Mesenchymal stem cell (in vitro differentiated cells and primary cell): Measurements from ENCODE around the gene MAPK4.

Experiments
- DNase-seq: peaks from one replicate; pipeline ENCODE4 v3.0.0-alpha.2; 2013
- H2AFZ ChIP-seq: one replicate; pipeline ENCODE4 v1.6.1; 2013; ENCODE audit warnings: low read depth, mild to moderate bottlenecking, control low read depth, inconsistent platforms, low read length, moderate library complexity
- H2AK5ac ChIP-seq: 2 replicates; pipeline ENCODE4 v1.6.1; 2013; ENCODE audit warnings: low read length, moderate library complexity, mild to moderate bottlenecking, inconsistent platforms; ENCODE audit not compliant: severe bottlenecking
- H2BK120ac ChIP-seq: one replicate; pipeline ENCODE4 v1.6.1; 2013; ENCODE audit warnings: low read depth, mild to moderate bottlenecking, inconsistent platforms, low read length, moderate library complexity
- H2BK12ac ChIP-seq, 2 experiments: one replicate each; pipeline ENCODE4 v1.6.1; 2013; ENCODE audit warnings: inconsistent platforms in 2 of 2, low read length in 2 of 2, mild to moderate bottlenecking in 2 of 2, moderate library complexity in 2 of 2, control low read depth in 1 of 2
- H2BK15ac ChIP-seq: one replicate; pipeline ENCODE4 v1.6.1; 2013; ENCODE audit warnings: mild to moderate bottlenecking, low read depth, inconsistent platforms; ENCODE audit not compliant: poor library complexity, severe bottlenecking
- H2BK5ac ChIP-seq: 2 replicates; pipeline ENCODE4 v1.6.1; 2013; ENCODE audit warnings: low read depth, mild to moderate bottlenecking, low read length, control low read depth, inconsistent platforms; ENCODE audit not compliant: poor library complexity, severe bottlenecking
- H3K14ac ChIP-seq, 2 experiments: one replicate each; pipeline ENCODE4 v1.6.1; 2013; ENCODE audit warnings: inconsistent platforms in 2 of 2, low read length in 2 of 2, control low read depth in 1 of 2, mild to moderate bottlenecking in 1 of 2, moderate library complexity in 1 of 2
- H3K18ac ChIP-seq, 2 experiments: one replicate each; pipeline ENCODE4 v1.6.1; 2013; ENCODE audit warnings: inconsistent platforms in 2 of 2, low read length in 2 of 2, control low read depth in 1 of 2, low read depth in 1 of 2, mild to moderate bottlenecking in 1 of 2
- H3K23ac ChIP-seq, 2 experiments: one replicate each; pipeline ENCODE4 v1.6.1; 2013; ENCODE audit warnings: inconsistent platforms in 2 of 2, low read length in 2 of 2, mild to moderate bottlenecking in 2 of 2, moderate library complexity in 2 of 2, control low read depth in 1 of 2
- H3K27ac ChIP-seq: 2 replicates; pipeline ENCODE4 v1.5.1; 2013; ENCODE audit warnings: mild to moderate bottlenecking, moderate library complexity, low read length, control low read depth, inconsistent platforms; ENCODE audit not compliant: poor library complexity, severe bottlenecking
- H3K27me3 ChIP-seq, 2 experiments: 2 replicates each; pipeline versions ENCODE4 v1.6.1 to v1.7.0; 2013; ENCODE audit warnings: low read length in 2 of 2, mild to moderate bottlenecking in 2 of 2, moderate library complexity in 2 of 2, control low read depth in 1 of 2, inconsistent platforms in 1 of 2; ENCODE audit not compliant: control insufficient read depth in 1 of 2, insufficient read depth in 1 of 2
- H3K36me3 ChIP-seq, 2 experiments: 2 replicates each; pipeline versions ENCODE4 v1.6.1 to v1.7.0; 2013; ENCODE audit warnings: low read length in 2 of 2, control low read depth in 1 of 2, inconsistent platforms in 1 of 2, low read depth in 1 of 2, mild to moderate bottlenecking in 1 of 2; ENCODE audit not compliant: insufficient read depth in 2 of 2, control insufficient read depth in 1 of 2
- H3K4ac ChIP-seq, 2 experiments: one replicate each; pipeline ENCODE4 v1.6.1; 2013; ENCODE audit warnings: inconsistent platforms in 2 of 2, low read length in 2 of 2, mild to moderate bottlenecking in 2 of 2, moderate library complexity in 2 of 2, control low read depth in 1 of 2, low read depth in 1 of 2
- H3K4me1 ChIP-seq: 2 replicates; pipeline ENCODE4 v1.6.1; 2013; ENCODE audit warnings: low read depth, low read length, control low read depth; ENCODE audit not compliant: control insufficient read depth, insufficient read depth
- H3K4me2 ChIP-seq: 2 replicates; pipeline ENCODE4 v1.6.1; 2013; ENCODE audit warnings: low read length, mild to moderate bottlenecking, inconsistent platforms; ENCODE audit not compliant: poor library complexity, severe bottlenecking
- H3K4me3 ChIP-seq, 2 experiments: 2 replicates each; pipeline versions ENCODE4 v1.5.1 to v1.7.0; 2013; ENCODE audit warnings: low read length in 2 of 2, mild to moderate bottlenecking in 2 of 2, control low read depth in 1 of 2, low read depth in 1 of 2; ENCODE audit not compliant: insufficient read depth in 1 of 2
- H3K79me1 ChIP-seq: replicated peaks from 2 replicates; pipeline ENCODE4 v1.6.1; 2013; ENCODE audit warnings: mild to moderate bottlenecking, control low read depth, low read length, inconsistent platforms; ENCODE audit not compliant: poor library complexity, severe bottlenecking
- H3K9ac ChIP-seq: 2 replicates; pipeline ENCODE4 v1.7.0; 2013; ENCODE audit warnings: mild to moderate bottlenecking, low read length, moderate library complexity
- H3K9me3 ChIP-seq: 2 replicates; pipeline ENCODE4 v1.7.0; 2013; ENCODE audit warnings: mild to moderate bottlenecking, low read length; ENCODE audit not compliant: control insufficient read depth
- H4K8ac ChIP-seq: one replicate; pipeline ENCODE4 v1.6.1; 2013; ENCODE audit warnings: inconsistent platforms, mild to moderate bottlenecking, low read length, moderate library complexity
- H4K91ac ChIP-seq: one replicate; pipeline ENCODE4 v1.6.1; 2013; ENCODE audit warnings: mild to moderate bottlenecking, low read length, inconsistent platforms
- WGBS: methylation state at CpG from one replicate; pipeline ENCODE4 v1.1.7; 2013; ENCODE audit warnings: mixed read lengths; 5-methylcytosine and 5-hydroxymethylcytosine counted together

The MAPK4 gene

GRCh38 chr18:50629148-50629631 lies 69.3 kb downstream of the MAPK4 start:
- no peak overlapping the region for H2BK120ac ChIP-seq
- no peak overlapping the region for H3K27ac ChIP-seq
- no peak overlapping the region for H2BK15ac ChIP-seq
- H2AFZ ChIP-seq, result no peak overlapping the region
- no peaks in the 10 kb centered on the region for H3K79me1 ChIP-seq
- no peak overlapping the region for H2BK5ac ChIP-seq
- peaks cover 0 to 4% of the 10 kb centered on the region in 2 experiments for H3K27me3 ChIP-seq
- H3K9ac ChIP-seq, result no peak overlapping the region
- H2BK12ac ChIP-seq, result no peak overlapping the region
- H3K4me3 ChIP-seq, result no peak overlapping the region
- H4K8ac ChIP-seq, result no peak overlapping the region
- H2AK5ac ChIP-seq, result no peak overlapping the region
- no peak for DNase-seq
- no peak overlapping the region for H3K4me2 ChIP-seq
- H3K4me1 ChIP-seq, result no peaks in the 10 kb centered on the region
- no peak overlapping the region for H4K91ac ChIP-seq
- no peak overlapping the region for H3K18ac ChIP-seq
- WGBS, result 78% methylated on average over 5 of the region's 5 CpGs
- no peak overlapping the region for H3K4ac ChIP-seq
- no peaks in the 10 kb centered on the region for H3K9me3 ChIP-seq
- H3K36me3 ChIP-seq, result no peaks in the 10 kb centered on the region
- H3K14ac ChIP-seq, result no peak overlapping the region
- no peak overlapping the region for H3K23ac ChIP-seq

- peaks cover 0 to 8% of the 10 kb centered on the region in 2 experiments for H3K27me3 ChIP-seq
- no peak for DNase-seq
- no peaks in the 10 kb centered on the region for H3K4me1 ChIP-seq
- no peaks in the 10 kb centered on the region for H3K79me1 ChIP-seq
- no peak overlapping the region for H2BK5ac ChIP-seq
- H3K4ac ChIP-seq, result no peak overlapping the region
- H3K4me2 ChIP-seq, result no peak overlapping the region
- H4K8ac ChIP-seq, result no peak overlapping the region
- no peak overlapping the region for H3K18ac ChIP-seq
- no peak overlapping the region for H2AK5ac ChIP-seq
- no peak overlapping the region for H3K23ac ChIP-seq
- no peaks in the 10 kb centered on the region for H3K9me3 ChIP-seq
- no peak overlapping the region for H4K91ac ChIP-seq
- no peak overlapping the region for H3K14ac ChIP-seq
- H2BK12ac ChIP-seq, result no peak overlapping the region
- H3K9ac ChIP-seq, result no peak overlapping the region
- H3K27ac ChIP-seq, result no peak overlapping the region
- H2AFZ ChIP-seq, result no peak overlapping the region
- no peaks in the 10 kb centered on the region for H3K36me3 ChIP-seq
- no peak overlapping the region for H2BK120ac ChIP-seq
- no peak overlapping the region for H2BK15ac ChIP-seq
- no peak overlapping the region for H3K4me3 ChIP-seq
- 82% methylated on average over 8 of the region's 8 CpGs for WGBS
Measured at GRCh38 chr18:50630895-50631294, 71.0 kb downstream of the MAPK4 start.

DNA sequence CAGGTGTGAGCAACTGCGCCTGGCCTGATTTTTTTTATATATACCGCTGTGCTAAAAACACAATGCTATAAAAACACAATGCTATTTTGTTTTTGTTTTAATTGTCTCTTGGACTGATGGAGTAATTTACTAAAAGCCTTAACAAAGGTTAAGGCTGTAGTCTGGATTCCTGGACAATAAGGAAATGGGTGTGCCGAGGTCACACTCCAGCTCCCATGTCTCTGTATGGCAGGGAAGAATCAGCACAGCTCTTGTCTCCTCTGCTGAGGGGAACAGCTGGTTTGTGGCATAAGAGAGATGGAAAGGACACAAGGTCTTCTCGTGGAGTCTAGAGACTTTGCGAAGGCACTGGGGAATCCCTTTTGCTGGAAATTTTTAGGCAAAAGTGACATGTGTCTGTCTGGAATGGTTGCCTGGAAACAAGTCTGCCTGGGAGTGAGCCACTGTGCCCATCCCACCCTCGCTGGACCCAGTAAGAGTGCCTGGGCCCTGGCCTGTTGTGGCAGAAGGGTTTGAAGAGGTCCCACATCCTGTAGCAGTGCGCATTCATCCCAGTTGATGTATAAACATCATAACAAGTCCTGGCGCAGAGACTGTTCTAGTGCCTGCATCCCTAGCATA lies 73.1 kb downstream of the MAPK4 start:
- Histone ChIP-seq H2BK12ac (no peak overlapping the region), H4K8ac (no peak overlapping the region), H3K4ac (no peak overlapping the region), H3K4me1 (no peaks in the 10 kb centered on the region), H4K91ac (no peak overlapping the region), H2BK120ac (no peak overlapping the region), H3K27ac (no peak overlapping the region), H3K27me3 (peaks cover 0 to 8% of the 10 kb centered on the region in 2 experiments), H3K79me1 (no peaks in the 10 kb centered on the region), H3K18ac (no peak overlapping the region), H2BK15ac (no peak overlapping the region), H3K9me3 (no peaks in the 10 kb centered on the region), H2AFZ (no peak overlapping the region), H3K9ac (no peak overlapping the region), H3K36me3 (no peaks in the 10 kb centered on the region), H2AK5ac (no peak overlapping the region), H3K14ac (no peak overlapping the region), H3K4me3 (no peak overlapping the region), H3K23ac (no peak overlapping the region), H2BK5ac (no peak overlapping the region), H3K4me2 (no peak overlapping the region)
- 74% methylated on average over 6 of the region's 8 CpGs for WGBS
- DNase-seq, result no peak

GRCh38 chr18:50633992-50634391 lies 74.1 kb downstream of the MAPK4 start:
- Histone ChIP-seq H3K18ac (no peak overlapping the region), H3K9ac (no peak overlapping the region), H3K23ac (no peak overlapping the region), H2AK5ac (no peak overlapping the region), H3K79me1 (no peaks in the 10 kb centered on the region), H3K9me3 (no peaks in the 10 kb centered on the region), H3K4me3 (no peak overlapping the region), H3K4me1 (no peaks in the 10 kb centered on the region), H3K4me2 (no peak overlapping the region), H2BK15ac (no peak overlapping the region), H4K91ac (no peak overlapping the region), H4K8ac (no peak overlapping the region), H3K14ac (no peak overlapping the region), H2BK5ac (no peak overlapping the region), H3K27ac (no peak overlapping the region), H2BK120ac (no peak overlapping the region), H3K36me3 (no peaks in the 10 kb centered on the region), H3K4ac (no peak overlapping the region), H2AFZ (no peak overlapping the region), H3K27me3 (peaks cover 0 to 8% of the 10 kb centered on the region in 2 experiments), H2BK12ac (no peak overlapping the region)
- no peak for DNase-seq
- 78% methylated on average over 3 of the region's 3 CpGs for WGBS
